Mucosa of stomach (tissue), 1 donor: ENCODE results near the gene RNGTT.
"Not testable (repeated sequence)": the region's sequence is repeated elsewhere in the genome, so short reads cannot be mapped to it uniquely, and the experiment has no call there.

ENCODE experiments used
- H3K27me3 ChIP-seq: one replicate; pipeline ENCODE4 v1.7.0; 2013; ENCODE audit warnings: mild to moderate bottlenecking, low read length; ENCODE audit not compliant: control insufficient read depth, insufficient read depth
- H3K36me3 ChIP-seq: one replicate; pipeline ENCODE4 v1.7.0; 2013; ENCODE audit warnings: low read length; ENCODE audit not compliant: control insufficient read depth, insufficient read depth
- H3K4me1 ChIP-seq: one replicate; pipeline ENCODE4 v1.7.0; 2013; ENCODE audit warnings: mild to moderate bottlenecking, low read length; ENCODE audit not compliant: control insufficient read depth, insufficient read depth
- H3K4me3 ChIP-seq: one replicate; pipeline ENCODE4 v1.7.0; 2013; ENCODE audit warnings: low read length
- H3K9ac ChIP-seq: one replicate; pipeline ENCODE4 v1.7.0; 2013; ENCODE audit warnings: mild to moderate bottlenecking, low read length, moderate library complexity
- H3K9me3 ChIP-seq: one replicate; pipeline ENCODE4 v1.7.0; 2013; ENCODE audit warnings: mild to moderate bottlenecking, low read length, moderate library complexity; ENCODE audit not compliant: control insufficient read depth
- donor health status: Pancreatic carcinoma.

The RNGTT gene

GRCh38 chr6:88810089-88810488 lies 153.3 kb downstream of the RNGTT start:
- Histone ChIP-seq H3K4me1 (peaks cover 5% of the 10 kb centered on the region), H3K36me3 (no peaks in the 10 kb centered on the region), H3K4me3 (no peak overlapping the region), H3K9ac (no peak overlapping the region), H3K9me3 (no peaks in the 10 kb centered on the region), H3K27me3 (no peaks in the 10 kb centered on the region)

DNA sequence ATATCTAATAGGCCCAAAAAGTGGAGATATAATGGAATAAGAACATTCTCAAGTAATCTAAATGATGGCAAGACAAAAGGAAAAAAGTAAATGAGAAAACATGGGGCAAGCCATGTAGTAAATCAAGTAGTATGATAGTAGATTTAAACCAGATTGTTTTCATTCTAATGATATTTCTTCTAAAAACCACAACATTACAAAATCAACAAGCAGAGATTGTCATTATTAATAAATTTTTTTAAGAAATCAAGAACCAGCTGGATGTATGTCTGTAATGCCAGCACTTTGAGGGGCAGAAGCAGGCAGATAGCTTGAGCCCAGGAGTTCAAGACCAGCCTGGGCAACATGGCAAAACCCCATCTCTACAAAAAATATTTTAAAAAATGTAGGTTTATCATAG lies 155.0 kb downstream of the RNGTT start:
- Histone ChIP-seq H3K9me3 (no peaks in the 10 kb centered on the region), H3K4me1 (no peaks in the 10 kb centered on the region), H3K9ac (no peak overlapping the region), H3K27me3 (no peaks in the 10 kb centered on the region), H3K36me3 (no peaks in the 10 kb centered on the region), H3K4me3 (no peak overlapping the region)

- H3K9me3 ChIP-seq = no peaks in the 10 kb centered on the region
- no peaks in the 10 kb centered on the region for H3K36me3 ChIP-seq
- H3K27me3 ChIP-seq = no peaks in the 10 kb centered on the region
- no peak overlapping the region for H3K9ac ChIP-seq
- H3K4me3 ChIP-seq = no peak overlapping the region
- H3K4me1 ChIP-seq = no peaks in the 10 kb centered on the region
These were observed 155.8 kb downstream of the RNGTT start for GRCh38 chr6:88807622-88808021.

DNA sequence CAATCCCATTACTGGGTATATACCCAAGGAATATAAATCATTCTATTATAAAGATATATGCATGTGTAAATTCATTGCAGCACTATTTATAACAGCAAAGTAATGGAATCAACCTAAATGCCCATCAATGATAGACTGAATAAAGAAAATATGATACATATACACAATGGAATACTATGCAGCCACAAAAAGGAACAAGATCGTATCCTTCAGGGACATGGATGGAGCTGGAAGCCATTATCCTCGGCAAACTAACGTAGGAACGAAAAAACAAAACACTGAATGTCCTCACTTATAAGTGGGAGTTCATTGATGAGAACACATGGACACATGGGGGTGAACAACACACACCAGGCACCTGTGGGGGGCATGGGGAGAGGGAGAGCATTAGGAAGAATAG lies 156.7 kb downstream of the RNGTT start:
- H3K36me3 ChIP-seq = no peaks in the 10 kb centered on the region
- H3K9me3 ChIP-seq = no peaks in the 10 kb centered on the region
- H3K27me3 ChIP-seq = no peaks in the 10 kb centered on the region
- no peak overlapping the region for H3K4me3 ChIP-seq
- H3K4me1 ChIP-seq = no peaks in the 10 kb centered on the region
- H3K9ac ChIP-seq = no peak overlapping the region

- Histone ChIP-seq H3K9me3 (no peaks in the 10 kb centered on the region), H3K9ac (no peak overlapping the region), H3K27me3 (no peaks in the 10 kb centered on the region), H3K36me3 (no peaks in the 10 kb centered on the region), H3K4me1 (no peaks in the 10 kb centered on the region), H3K4me3 (no peak overlapping the region)
These were observed 158.7 kb downstream of the RNGTT start for GRCh38 chr6:88804701-88805100.

DNA sequence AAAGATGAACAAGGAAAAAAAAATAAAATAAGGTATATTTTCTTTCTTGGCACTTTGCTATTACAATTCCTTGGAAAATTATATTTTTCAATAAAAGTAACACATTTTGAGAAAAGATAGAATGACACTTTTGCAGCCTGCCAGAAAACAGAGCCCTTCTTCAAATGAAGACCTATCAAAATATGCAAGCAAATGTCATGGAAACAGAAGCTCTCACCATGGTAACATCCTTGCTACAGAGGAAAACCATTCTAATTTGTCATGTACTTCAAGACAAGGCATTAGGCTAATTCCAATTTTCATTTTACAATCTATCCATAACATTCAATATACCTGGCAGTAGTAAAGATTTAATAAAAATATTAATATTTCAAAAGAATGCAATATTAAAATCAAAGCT lies 177.9 kb downstream of the RNGTT start:
- no peaks in the 10 kb centered on the region for H3K27me3 ChIP-seq
- H3K9ac ChIP-seq = no peak overlapping the region
- H3K4me1 ChIP-seq = no peaks in the 10 kb centered on the region
- no peaks in the 10 kb centered on the region for H3K9me3 ChIP-seq
- H3K36me3 ChIP-seq = no peaks in the 10 kb centered on the region
- no peak overlapping the region for H3K4me3 ChIP-seq

GRCh38 chr6:88780714-88781389 lies 182.6 kb downstream of the RNGTT start:
- Histone ChIP-seq H3K27me3 (no peaks in the 10 kb centered on the region), H3K9ac (no peak overlapping the region), H3K4me1 (no peaks in the 10 kb centered on the region), H3K4me3 (no peak overlapping the region), H3K9me3 (no peaks in the 10 kb centered on the region), H3K36me3 (no peaks in the 10 kb centered on the region)

DNA sequence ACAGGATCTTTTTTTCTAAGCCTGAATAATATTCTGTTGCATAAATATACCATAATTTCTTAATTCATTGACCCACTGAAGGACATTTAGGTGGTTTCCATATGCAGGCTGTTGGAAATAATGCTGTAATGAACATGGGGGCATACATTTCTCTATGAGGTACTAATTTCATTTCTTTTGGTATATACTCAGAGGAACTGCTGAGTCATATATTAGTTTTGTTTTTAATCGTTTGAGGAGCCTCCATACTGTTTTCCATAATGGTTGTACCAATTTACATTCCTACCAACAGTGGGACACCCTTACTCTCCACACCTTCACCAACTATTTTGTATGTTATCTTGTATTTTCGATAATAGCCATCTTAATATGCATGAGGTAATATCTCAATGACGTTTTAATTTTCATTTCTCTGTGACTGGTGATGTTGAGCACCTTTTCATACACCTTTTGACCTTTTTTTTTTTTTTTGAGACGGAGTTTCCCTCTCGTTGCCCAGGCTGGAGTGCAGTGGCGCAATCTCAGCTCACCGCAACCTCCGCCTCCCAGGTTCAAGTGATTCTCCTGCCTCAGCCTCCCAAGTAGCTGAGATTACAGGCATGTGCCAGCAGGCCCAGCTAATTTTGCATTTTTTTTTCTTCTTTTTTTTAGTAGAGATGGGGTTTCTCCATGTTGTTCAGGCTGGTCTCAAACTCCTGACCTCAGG lies 187.4 kb downstream of the RNGTT start:
- Histone ChIP-seq H3K36me3 (no peaks in the 10 kb centered on the region), H3K9me3 (no peaks in the 10 kb centered on the region), H3K4me3 (no peak overlapping the region), H3K4me1 (no peaks in the 10 kb centered on the region), H3K9ac (no peak overlapping the region), H3K27me3 (no peaks in the 10 kb centered on the region)

GRCh38 chr6:88768114-88768513 lies 195.3 kb downstream of the RNGTT start:
- H3K4me1 ChIP-seq, H3K9me3 ChIP-seq, H3K36me3 ChIP-seq, H3K4me3 ChIP-seq, H3K9ac ChIP-seq, H3K27me3 ChIP-seq: not testable (repeated sequence)

DNA sequence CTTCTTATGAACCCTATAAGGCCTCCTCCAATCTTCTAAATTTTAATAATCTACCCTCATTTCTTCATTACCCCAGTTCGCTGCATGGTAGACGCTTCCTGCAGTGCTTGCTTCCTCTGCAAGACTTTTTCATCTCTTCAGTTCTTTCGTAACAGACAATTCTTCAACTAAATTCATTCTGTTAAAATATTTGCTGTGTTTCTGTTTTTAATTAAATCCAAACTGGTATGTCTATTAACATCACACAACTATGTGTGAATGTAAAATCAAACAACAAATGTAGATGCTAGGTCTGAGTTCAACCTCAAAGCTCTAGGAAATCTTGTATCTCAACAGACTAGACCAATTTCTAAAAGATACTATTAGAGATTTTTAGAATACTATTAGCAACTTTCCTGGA lies 199.3 kb downstream of the RNGTT start:
- no peaks in the 10 kb centered on the region for H3K27me3 ChIP-seq
- no peaks in the 10 kb centered on the region for H3K4me1 ChIP-seq
- no peaks in the 10 kb centered on the region for H3K36me3 ChIP-seq
- H3K4me3 ChIP-seq = no peak overlapping the region
- H3K9me3 ChIP-seq = no peaks in the 10 kb centered on the region
- H3K9ac ChIP-seq = no peak overlapping the region

- H3K9me3 ChIP-seq = no peaks in the 10 kb centered on the region
- no peak overlapping the region for H3K9ac ChIP-seq
- H3K4me3 ChIP-seq = no peak overlapping the region
- no peaks in the 10 kb centered on the region for H3K36me3 ChIP-seq
- no peaks in the 10 kb centered on the region for H3K4me1 ChIP-seq
- H3K27me3 ChIP-seq = no peaks in the 10 kb centered on the region
These were observed 200.3 kb downstream of the RNGTT start for GRCh38 chr6:88763160-88763559.

- H3K4me1 ChIP-seq = no peaks in the 10 kb centered on the region
- no peaks in the 10 kb centered on the region for H3K9me3 ChIP-seq
- H3K9ac ChIP-seq = no peak overlapping the region
- H3K36me3 ChIP-seq = no peaks in the 10 kb centered on the region
- H3K4me3 ChIP-seq = no peak overlapping the region
- H3K27me3 ChIP-seq = no peaks in the 10 kb centered on the region
These were observed 202.0 kb downstream of the RNGTT start for GRCh38 chr6:88761237-88762031.
